IPS DF 4.7 (cell line): ENCODE data around the gene MEF2C.

Experiments
- DNase-seq: peaks from one replicate; pipeline ENCODE4 v3.0.0-alpha.2; 2013; ENCODE audit warnings: low spot score; ENCODE audit errors: extremely low read depth

MEF2C gene

GRCh38 chr5:88676637-88677375, 206.2 kb downstream of the MEF2C start:
- DNase-seq = no peak

GRCh38 chr5:88675708-88676636, 207.0 kb downstream of the MEF2C start:
- no peak for DNase-seq

GRCh38 chr5:88675168-88675707, 207.7 kb downstream of the MEF2C start:
- DNase-seq = no peak

- DNase-seq = no peak
Measured at GRCh38 chr5:88674356-88675167, 208.4 kb downstream of the MEF2C start.

GRCh38 chr5:88673253-88674105, 209.5 kb downstream of the MEF2C start:
- DNase-seq = no peak

- DNase-seq = no peak
Measured at GRCh38 chr5:88672644-88673252, 210.2 kb downstream of the MEF2C start.

GRCh38 chr5:88671505-88672499, 211.2 kb downstream of the MEF2C start:
- DNase-seq = no peak

GRCh38 chr5:88671106-88671504, 211.9 kb downstream of the MEF2C start:
- no peak for DNase-seq

- DNase-seq = no peak
Measured at GRCh38 chr5:88670461-88670860, 212.5 kb downstream of the MEF2C start.

- no peak for DNase-seq
Measured at GRCh38 chr5:88669371-88670050, 213.5 kb downstream of the MEF2C start.

GRCh38 chr5:88667496-88668201, 215.3 kb downstream of the MEF2C start:
- DNase-seq = no peak
